Renal cortical epithelial cell (primary cell): ENCODE data around the gene MAD1L1. TPM values are rescaled to one million over a fixed set of nuclear protein-coding genes. Genes with fewer than 3 reads are reported as not detected.

Experiments used
- DNase-seq: peaks from one replicate; pipeline ENCODE4 v3.0.0-alpha.2; 2011; ENCODE audit warnings: low read depth
- total RNA-seq: library from RNA; depleted of rRNA; stranded (reverse); fragments of >200 nt; gene quantifications from 2 replicates; pipeline ENCODE4 v1.2.3, GENCODE V29; 2014

Gene MAD1L1
- total RNA-seq, 1 donor from 2014 or later: 33.5 TPM

GRCh38 chr7:1943933-1944618 is 288.7 kb downstream of the MAD1L1 start:
- no peak for DNase-seq

GRCh38 chr7:1943326-1943725 is 289.4 kb downstream of the MAD1L1 start:
- DNase-seq: no peak

- DNase-seq: no peak
These were observed 289.8 kb downstream of the MAD1L1 start for GRCh38 chr7:1942941-1943289.

- no peak for DNase-seq
These were observed 290.4 kb downstream of the MAD1L1 start for GRCh38 chr7:1942243-1942940.

- no peak for DNase-seq
These were observed 291.1 kb downstream of the MAD1L1 start for GRCh38 chr7:1941464-1942242.

GRCh38 chr7:1940863-1941262 is 291.9 kb downstream of the MAD1L1 start:
- no peak for DNase-seq

GRCh38 chr7:1940402-1940786 is 292.4 kb downstream of the MAD1L1 start:
- peak; percentile 5 for DNase-seq

GRCh38 chr7:1939434-1940401 is 293.0 kb downstream of the MAD1L1 start:
- no peak for DNase-seq

GRCh38 chr7:1938788-1939433 is 293.8 kb downstream of the MAD1L1 start:
- DNase-seq: no peak

GRCh38 chr7:1937252-1937605 is 295.5 kb downstream of the MAD1L1 start:
- DNase-seq: no peak

- DNase-seq: no peak
These were observed 296.1 kb downstream of the MAD1L1 start for GRCh38 chr7:1936531-1937251.

- no peak for DNase-seq
These were observed 296.8 kb downstream of the MAD1L1 start for GRCh38 chr7:1936006-1936310.

GRCh38 chr7:1935176-1936005 is 297.4 kb downstream of the MAD1L1 start:
- no peak for DNase-seq

- no peak for DNase-seq
These were observed 298.0 kb downstream of the MAD1L1 start for GRCh38 chr7:1934756-1935155.

GRCh38 chr7:1934017-1934416 is 298.7 kb downstream of the MAD1L1 start:
- DNase-seq: no peak

- no peak for DNase-seq
These were observed 299.5 kb downstream of the MAD1L1 start for GRCh38 chr7:1933066-1933750.

GRCh38 chr7:1931951-1932270 is 300.8 kb downstream of the MAD1L1 start:
- DNase-seq: no peak

- no peak for DNase-seq
These were observed 301.3 kb downstream of the MAD1L1 start for GRCh38 chr7:1931256-1931950.
